ENCODE results near the gene CCDC57. TPM values are rescaled to one million over a fixed set of nuclear protein-coding genes. Genes with fewer than 3 reads are reported as not detected.

The CCDC57 gene
- total and polyA plus RNA-seq, 9 of the 15 experiments (the other 6 are each of a cell fraction or from before 2014, with no cell fraction given), result 0.83 to 36.2 (median 13.6) TPM

GRCh38 chr17:82195675-82196672 lies 16.7 kb downstream of the CCDC57 start:
- no peak overlapping the region for H3K4me2 ChIP-seq (ENCODE audit: insufficient read depth, low read length)
- H4K20me1 ChIP-seq (replicated peaks; ENCODE audit: control insufficient read depth, insufficient read depth, low read length), result no peaks in the 10 kb centered on the region
- peaks cover 13 to 30% of the 10 kb centered on the region in 2 experiments for H3K4me1 ChIP-seq (replicated peaks in 1 of 2; ENCODE audit: control insufficient read depth in 2 of 2, insufficient read depth in 2 of 2, low read length in 2 of 2)
- no peaks in the 10 kb centered on the region; the same call in 2 of the 3 replicates for H3K79me2 ChIP-seq (ENCODE audit: control insufficient read depth, insufficient read depth, low read length)
- peaks cover 75% of the 10 kb centered on the region; the same call in 2 of the 3 replicates for H3K36me3 ChIP-seq (ENCODE audit: control insufficient read depth, insufficient read depth, low read length)
- no peaks in the 10 kb centered on the region; a peak in 1 of 5 replicates for H3K27me3 ChIP-seq (ENCODE audit: control insufficient read depth in 2 of 2, insufficient read depth in 2 of 2, low read length in 2 of 2)
- no peak overlapping the region for H2AFZ ChIP-seq (ENCODE audit: low read depth, low read length)
- H3K9me3 ChIP-seq (replicated peaks; ENCODE audit: control insufficient read depth, insufficient read depth, low read depth, low read length), result no peaks in the 10 kb centered on the region
- in situ Hi-C loops (cut with MboI) (no loop called here), intact Hi-C loops (cut with micrococcal nuclease) (no loop called here)
- 81% methylated on average over 25 of the region's 25 CpGs for WGBS (ENCODE audit: insufficient coverage, low coverage, missing lambda C conversion rate)
- FAIRE-seq (no peak), ATAC-seq (no peak), DNase-seq (ENCODE audit: extremely low read depth in 1 of 4, low spot score in 3 of 4) (peak in 1 of 4 experiments; percentile 2)
- BruUV-seq (replicated peaks), result no TSS peak
- ChIA-PET POLR2A (interaction anchor here (0.7 to 1.5 kb wide), 2 partner anchors 10 to 11 kb away, joined by 3 to 8 read pairs; no protein-coding TSS in a partner anchor), CTCF (ENCODE audit: low intra/inter-chr PET ratio) (no interaction called here)
- no peak overlapping the region for H3K27ac ChIP-seq (ENCODE audit: extremely low read depth, low read depth, low read length)
- H3K9ac ChIP-seq (ENCODE audit: insufficient read depth in 1 of 2, low read depth in 2 of 2, low read length in 2 of 2), result peak overlapping the region in 1 of 2 experiments; percentile 56; a peak in 1 of 4 replicates
- peak in 1 of 2 experiments; percentile 41; a peak in 1 of 4 replicates for TF ChIP-seq SRF (CRISPR knock-in tag; IDR thresholded peaks at IDR 0.05)
- TF ChIP-seq MEIS2 (IDR thresholded peaks at IDR 0.05; ENCODE audit: partially characterized antibody), result no peak
- no peak for TF ChIP-seq SRSF9 (IDR thresholded peaks at IDR 0.05; ENCODE audit: borderline replicate concordance, low read depth, low read length)
- no peak for TF ChIP-seq CBFA2T3 (IDR thresholded peaks at IDR 0.05)
- TF ChIP-seq BRD4 (IDR thresholded peaks at IDR 0.05), result no peak
- no peak for TF ChIP-seq STAG1 (CRISPR knock-in tag; IDR thresholded peaks at IDR 0.05; ENCODE audit: borderline replicate concordance)
- TF ChIP-seq ATF6 (CRISPR knock-in tag; IDR thresholded peaks at IDR 0.05), result no peak
- no peaks in the 10 kb centered on the region for H3K9me1 ChIP-seq (ENCODE audit: control insufficient read depth, insufficient read depth, low read length)
- H3K4me3 ChIP-seq, result no peak overlapping the region
